Cardiac septum (tissue), 1 donor: ENCODE measurements around the gene PRLR. TPM values are rescaled to one million over a fixed set of nuclear protein-coding genes. Genes with fewer than 3 reads are reported as not detected.

Experiments used
- DNase-seq: peaks from one replicate; pipeline ENCODE4 v3.0.0-alpha.2; 2020; ENCODE audit warnings: low spot score
- intact Hi-C: fragments of 100-400 bp; cut with DNase I; formaldehyde crosslinking; loops from one replicate; pipeline ENCODE4 v1.14.0; 2022
- total RNA-seq: library from RNA; stranded (reverse); fragmentation: NEBNext Ultra II Directional; extraction: Animal tissue kit (Norgen Biotek cat#: 25700); gene quantifications from one replicate; pipeline ENCODE4 v1.2.1, GENCODE V29; 2021
- donor health status: DM: no; HTN: no; CAD: no.

Gene PRLR
- total RNA-seq, 1 donor from 2014 or later = 0.30 TPM

DNA sequence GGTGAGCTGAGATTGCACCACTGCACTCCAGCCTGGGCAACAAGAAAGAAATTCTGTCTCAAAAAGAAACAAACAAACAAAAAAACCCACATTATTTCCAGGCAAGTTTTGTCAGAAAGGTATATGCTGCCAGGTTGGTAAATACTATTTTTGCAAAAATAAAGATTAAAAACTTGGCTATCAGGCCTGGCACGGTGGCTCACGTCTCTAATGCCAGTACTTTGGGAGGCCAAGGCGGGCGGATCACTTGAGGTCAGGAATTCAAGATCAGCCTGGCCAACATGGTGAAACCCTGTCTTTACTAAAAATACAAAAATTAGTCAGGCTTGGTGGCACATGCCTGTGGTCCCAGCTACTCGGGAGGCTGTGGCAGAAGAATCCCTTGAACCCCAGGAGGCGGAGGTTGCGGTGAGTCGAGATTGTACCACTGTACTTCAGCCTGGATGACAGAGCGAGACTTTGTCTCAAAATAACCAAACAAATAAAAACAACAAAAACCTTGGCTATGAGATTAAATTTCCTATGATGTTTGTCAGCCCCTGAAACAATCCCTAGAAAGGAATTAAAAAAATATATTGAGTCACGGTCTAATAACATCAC lies 205.3 kb downstream of the PRLR start:
- DNase-seq = no peak
- intact Hi-C loops = no loop called here

- no peak for DNase-seq
- intact Hi-C loops = no loop called here
These were observed 206.7 kb downstream of the PRLR start for GRCh38 chr5:35023391-35024178.

DNA sequence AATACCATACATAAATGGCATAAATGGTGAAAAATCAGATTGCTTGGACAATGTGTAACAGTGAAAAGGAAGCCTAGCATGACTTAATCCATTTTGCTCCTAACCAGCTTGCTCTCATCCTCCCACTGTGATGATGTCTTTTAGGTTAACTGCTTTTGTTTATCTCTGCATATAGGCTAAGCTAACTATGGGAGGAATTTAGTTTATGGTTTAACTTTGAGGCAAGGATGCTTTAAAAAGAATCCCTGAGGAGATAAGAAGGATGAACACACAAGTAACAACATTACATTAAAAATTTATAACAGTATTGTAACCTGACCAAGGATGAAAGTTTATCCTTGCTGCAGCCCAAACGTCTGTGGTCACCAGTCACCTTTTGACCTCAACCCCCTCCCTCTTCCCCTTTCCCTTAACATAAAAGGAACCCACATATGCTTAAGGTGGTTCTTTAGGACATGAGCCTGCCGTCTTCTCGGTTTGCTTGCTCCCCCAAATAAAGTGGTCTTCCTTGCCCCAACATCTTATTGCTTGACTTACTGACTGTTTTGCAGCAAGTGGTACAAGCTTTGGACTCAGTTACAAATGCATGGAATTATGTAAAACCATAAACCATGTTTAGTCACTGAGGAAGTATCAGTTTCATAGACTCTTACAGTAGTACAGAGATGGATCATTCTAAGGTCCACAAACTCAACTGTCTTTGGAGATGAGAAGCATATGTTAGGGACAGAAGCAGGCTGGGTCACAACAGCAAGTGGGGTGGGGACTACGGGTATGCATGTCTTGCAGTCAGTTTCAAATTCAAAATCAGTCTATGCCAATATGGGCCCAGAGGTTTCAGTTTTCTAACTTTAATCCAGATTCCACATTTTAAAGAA lies 213.9 kb downstream of the PRLR start:
- no peak for DNase-seq
- intact Hi-C loops = no loop called here

- intact Hi-C loops = no loop called here
- DNase-seq = no peak
These were observed 215.2 kb downstream of the PRLR start for GRCh38 chr5:35015063-35015462.

GRCh38 chr5:35012796-35013195 lies 217.5 kb downstream of the PRLR start:
- DNase-seq = no peak
- intact Hi-C loops = no loop called here

DNA sequence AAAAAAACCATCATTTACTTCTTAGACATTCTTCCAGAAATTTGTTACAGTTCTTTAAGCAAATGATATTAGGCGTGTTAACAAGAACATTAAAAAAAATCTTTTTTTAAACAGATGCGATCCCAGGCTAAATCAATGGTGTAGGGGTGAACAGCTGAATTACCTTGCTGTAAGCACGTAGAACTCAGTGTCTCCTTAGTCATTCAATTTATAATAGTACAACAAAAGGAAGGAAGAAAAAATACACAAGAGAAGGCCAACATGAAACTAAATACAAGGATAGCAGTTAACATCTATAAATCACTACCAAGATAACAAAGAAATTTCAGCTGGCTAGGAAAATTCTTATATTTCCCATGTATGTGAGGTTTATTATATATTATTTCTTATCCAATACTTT lies 217.9 kb downstream of the PRLR start:
- intact Hi-C loops = no loop called here
- no peak for DNase-seq

DNA sequence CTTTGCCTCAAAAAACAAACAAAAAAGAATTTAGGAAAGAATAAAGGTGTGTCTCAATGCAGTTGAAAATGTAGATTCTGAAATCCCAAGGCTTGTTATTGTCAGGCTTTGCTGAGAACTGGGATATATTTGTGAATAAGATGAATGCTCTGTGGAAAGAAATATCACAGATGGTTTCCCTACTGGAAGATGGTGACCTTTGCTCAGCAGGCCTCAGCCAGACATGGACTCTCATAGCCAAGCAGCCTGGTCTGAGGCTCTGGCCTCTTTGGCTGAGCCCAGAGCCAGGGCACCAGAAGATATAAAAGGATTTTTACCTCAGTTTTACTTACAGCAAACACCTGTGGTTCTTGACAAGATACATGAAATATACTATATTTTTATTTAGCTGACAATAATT lies 219.6 kb downstream of the PRLR start:
- DNase-seq = no peak
- intact Hi-C loops = no loop called here

DNA sequence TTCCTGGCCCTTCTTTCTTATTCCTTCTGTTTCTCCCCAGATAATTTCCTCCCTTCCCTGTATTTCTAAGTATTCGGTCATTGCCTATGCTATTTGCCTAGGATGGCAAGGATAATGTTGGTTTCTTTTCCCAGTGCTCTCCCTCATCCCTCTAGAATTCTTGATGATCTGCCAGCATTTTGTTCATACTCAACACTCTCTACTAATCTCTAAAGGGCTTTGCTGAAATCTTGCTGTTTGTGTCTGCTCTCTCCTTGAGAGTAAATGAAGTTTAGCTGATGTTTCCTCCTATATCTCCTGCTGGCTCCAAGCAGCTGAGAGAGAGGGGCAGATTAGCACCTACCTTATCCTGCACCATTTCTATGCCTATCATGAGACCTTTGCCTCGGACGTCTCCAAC lies 220.6 kb downstream of the PRLR start:
- intact Hi-C loops = no loop called here
- no peak for DNase-seq

DNA sequence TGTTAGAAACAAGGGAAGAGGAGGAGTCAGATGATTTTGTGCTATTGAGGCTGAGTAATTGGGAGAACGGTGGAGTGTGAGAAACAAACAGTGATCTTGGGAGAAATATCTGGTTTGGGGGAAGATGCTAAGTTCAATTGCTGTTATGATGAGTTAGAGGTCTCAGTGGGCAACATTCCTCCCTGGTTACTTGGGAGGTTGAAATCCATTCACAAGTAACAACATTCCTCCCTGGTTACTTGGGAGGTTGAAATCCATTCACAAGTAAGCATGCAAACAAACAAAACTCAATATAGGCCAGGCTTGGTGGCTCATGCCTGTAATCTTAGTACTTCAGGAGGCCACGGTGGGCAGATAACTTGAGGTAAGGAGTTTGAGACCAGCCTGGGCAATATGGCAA lies 221.3 kb downstream of the PRLR start:
- intact Hi-C loops = no loop called here
- no peak for DNase-seq

DNA sequence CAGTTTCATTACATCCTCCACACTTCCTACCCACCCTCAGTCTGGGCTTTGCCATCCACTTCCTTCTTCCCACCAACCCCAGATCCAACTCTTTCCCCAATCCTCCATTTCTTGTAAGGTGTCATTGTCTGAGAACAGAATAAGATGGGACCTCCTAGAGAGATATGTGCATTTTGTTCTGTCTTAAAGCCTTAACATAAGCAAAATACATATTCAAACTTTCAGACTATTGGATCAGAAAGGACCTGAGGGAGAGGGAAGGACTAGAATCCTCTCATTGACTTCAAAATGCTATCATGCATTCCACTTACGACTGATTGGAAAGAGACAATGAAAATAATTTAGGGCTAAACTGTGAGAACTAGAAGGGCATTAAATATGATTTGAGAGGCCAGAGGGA lies 225.5 kb downstream of the PRLR start:
- intact Hi-C loops = loop anchor here (5.0 kb wide), 1 partner anchor 517 kb away; no protein-coding TSS in a partner anchor
- DNase-seq = no peak

- intact Hi-C loops = loop anchor here (5.0 kb wide), 1 partner anchor 517 kb away; no protein-coding TSS in a partner anchor
These were observed 226.1 kb downstream of the PRLR start for GRCh38 chr5:35004200-35004599.

GRCh38 chr5:35003018-35003957 lies 227.0 kb downstream of the PRLR start:
- intact Hi-C loops = loop anchor here (5.0 kb wide), 1 partner anchor 516 kb away; no protein-coding TSS in a partner anchor
- DNase-seq = no peak

More at GRCh38 chr5:35004200-35004599, 226.1 kb downstream of the PRLR start:
- no peak for DNase-seq

GRCh38 chr5:35002459-35002858 lies 227.8 kb downstream of the PRLR start:
- intact Hi-C loops = loop anchor here (5.0 kb wide), 1 partner anchor 515 kb away; no protein-coding TSS in a partner anchor

GRCh38 chr5:35001842-35002241 lies 228.4 kb downstream of the PRLR start:
- DNase-seq = no peak
- intact Hi-C loops = loop anchor here (5.0 kb wide), 1 partner anchor 515 kb away; no protein-coding TSS in a partner anchor

More at GRCh38 chr5:35002459-35002858, 227.8 kb downstream of the PRLR start:
- no peak for DNase-seq

Other genes with a start within 250 kb of the PRLR start
- not detected for gene AGXT2, start 182.5 kb downstream of the PRLR start, total RNA-seq